ENCODE measurements around the gene OCSTAMP. TPM values are rescaled to one million over a fixed set of nuclear protein-coding genes. Genes with fewer than 3 reads are reported as not detected.

OCSTAMP gene
- total RNA-seq, 1 experiment from 2014 or later: not detected

- intact Hi-C loops (cut with micrococcal nuclease; ENCODE audit: unreplicated experiment): no loop called here
- Mint-ChIP-seq H3K9me3 (ENCODE audit: unreplicated experiment) (no peaks in the 10 kb centered on the region), H3K36me3 (ENCODE audit: insufficient read depth, unreplicated experiment) (no peaks in the 10 kb centered on the region), H3K27me3 (ENCODE audit: insufficient read depth, unreplicated experiment) (peaks cover 4% of the 10 kb centered on the region), H3K4me1 (ENCODE audit: low read depth, unreplicated experiment) (no peaks in the 10 kb centered on the region), H3K4me3 (ENCODE audit: unreplicated experiment) (no peak overlapping the region), H3K27ac (ENCODE audit: unreplicated experiment) (no peak overlapping the region)
- POLR2A ChIA-PET: no interaction called here
- DNase-seq: no peak
- no peaks in the 10 kb centered on the region for H3K4me1 ChIP-seq
- no TSS peak for BruUV-seq (replicated peaks)
- no peaks in the 10 kb centered on the region for H3K36me3 ChIP-seq (ENCODE audit: control insufficient read depth, insufficient read depth, low read length)
- no peak for TF ChIP-seq CTCF (IDR thresholded peaks at IDR 0.05; ENCODE audit: insufficient read depth in 1 of 2, low read depth in 1 of 2, low read length in 1 of 2, severe bottlenecking in 1 of 2, unreplicated experiment in 1 of 2)
- H3K27me3 ChIP-seq (replicated peaks; ENCODE audit: control insufficient read depth, insufficient read depth, low read length): no peaks in the 10 kb centered on the region
- no peaks in the 10 kb centered on the region for H3K9me3 ChIP-seq
- no peak overlapping the region for H3K4me3 ChIP-seq (ENCODE audit: low read depth, low read length)
- CTCF ChIA-PET: no interaction called here
Observed at GRCh38 chr20:46546936-46547335, 3.5 kb downstream of the OCSTAMP start.

- Histone ChIP-seq H3K9me3 (no peaks in the 10 kb centered on the region), H3K27me3 (replicated peaks; ENCODE audit: control insufficient read depth, insufficient read depth, low read length) (no peaks in the 10 kb centered on the region), H3K4me1 (no peaks in the 10 kb centered on the region), H3K36me3 (ENCODE audit: control insufficient read depth, insufficient read depth, low read length) (no peaks in the 10 kb centered on the region), H3K4me3 (ENCODE audit: low read depth, low read length) (no peak overlapping the region)
- no peak for TF ChIP-seq CTCF (IDR thresholded peaks at IDR 0.05; ENCODE audit: insufficient read depth in 1 of 2, low read depth in 1 of 2, low read length in 1 of 2, severe bottlenecking in 1 of 2, unreplicated experiment in 1 of 2)
- Mint-ChIP-seq H3K4me3 (ENCODE audit: unreplicated experiment) (no peak overlapping the region), H3K36me3 (ENCODE audit: insufficient read depth, unreplicated experiment) (no peaks in the 10 kb centered on the region), H3K4me1 (ENCODE audit: low read depth, unreplicated experiment) (no peaks in the 10 kb centered on the region), H3K9me3 (ENCODE audit: unreplicated experiment) (no peaks in the 10 kb centered on the region), H3K27me3 (ENCODE audit: insufficient read depth, unreplicated experiment) (peaks cover 4% of the 10 kb centered on the region), H3K27ac (ENCODE audit: unreplicated experiment) (no peak overlapping the region)
- intact Hi-C loops (cut with micrococcal nuclease; ENCODE audit: unreplicated experiment): no loop called here
- no TSS peak for BruUV-seq (replicated peaks)
- CTCF ChIA-PET: no interaction called here
- POLR2A ChIA-PET: no interaction called here
- DNase-seq: no peak
Observed at GRCh38 chr20:46546298-46546697, 4.2 kb downstream of the OCSTAMP start.

- Mint-ChIP-seq H3K9me3 (ENCODE audit: unreplicated experiment) (no peaks in the 10 kb centered on the region), H3K27me3 (ENCODE audit: insufficient read depth, unreplicated experiment) (peaks cover 4% of the 10 kb centered on the region), H3K4me1 (ENCODE audit: low read depth, unreplicated experiment) (no peaks in the 10 kb centered on the region), H3K4me3 (ENCODE audit: unreplicated experiment) (no peak overlapping the region), H3K27ac (ENCODE audit: unreplicated experiment) (no peak overlapping the region), H3K36me3 (ENCODE audit: insufficient read depth, unreplicated experiment) (no peaks in the 10 kb centered on the region)
- Histone ChIP-seq H3K9me3 (no peaks in the 10 kb centered on the region), H3K27me3 (replicated peaks; ENCODE audit: control insufficient read depth, insufficient read depth, low read length) (no peaks in the 10 kb centered on the region), H3K4me3 (ENCODE audit: low read depth, low read length) (no peak overlapping the region), H3K36me3 (ENCODE audit: control insufficient read depth, insufficient read depth, low read length) (no peaks in the 10 kb centered on the region), H3K4me1 (no peaks in the 10 kb centered on the region)
- TF ChIP-seq CTCF (IDR thresholded peaks at IDR 0.05; ENCODE audit: insufficient read depth in 1 of 2, low read depth in 1 of 2, low read length in 1 of 2, severe bottlenecking in 1 of 2, unreplicated experiment in 1 of 2): no peak
- POLR2A ChIA-PET: no interaction called here
- DNase-seq: no peak
- CTCF ChIA-PET: no interaction called here
- intact Hi-C loops (cut with micrococcal nuclease; ENCODE audit: unreplicated experiment): no loop called here
- BruUV-seq (replicated peaks): no TSS peak
Observed at GRCh38 chr20:46545827-46546138, 4.7 kb downstream of the OCSTAMP start.

Data from Caco-2 (cell line).